Posterior vena cava (tissue), 2 donors: ENCODE results near the gene RAB39A. TPM values are rescaled to one million over a fixed set of nuclear protein-coding genes. Genes with fewer than 3 reads are reported as not detected.

Experiments used
- DNase-seq: peaks from one replicate; pipeline ENCODE4 v3.0.0-alpha.2; 2020; ENCODE audit warnings: low spot score
- intact Hi-C, 2 donors: fragments of 100-400 bp; cut with DNase I; formaldehyde crosslinking; loops; one replicate each; pipeline versions ENCODE4 v1.14.1 to v1.14.2; 2022 to 2023
- total RNA-seq, 2 donors: library from RNA; stranded (reverse); fragmentation: NEBNext Ultra II Directional; extraction: Animal tissue kit (Norgen Biotek cat#: 25700); gene quantifications; one replicate each; pipeline ENCODE4 v1.2.1, GENCODE V29; 2021
- donor health status: DM: yes; HTN: yes; CAD: no.
- donor health status: DM: yes; HTN: yes; CAD: no.

The RAB39A gene
- total RNA-seq, 2 donors from 2014 or later: 1.6 to 2.5 TPM

DNA sequence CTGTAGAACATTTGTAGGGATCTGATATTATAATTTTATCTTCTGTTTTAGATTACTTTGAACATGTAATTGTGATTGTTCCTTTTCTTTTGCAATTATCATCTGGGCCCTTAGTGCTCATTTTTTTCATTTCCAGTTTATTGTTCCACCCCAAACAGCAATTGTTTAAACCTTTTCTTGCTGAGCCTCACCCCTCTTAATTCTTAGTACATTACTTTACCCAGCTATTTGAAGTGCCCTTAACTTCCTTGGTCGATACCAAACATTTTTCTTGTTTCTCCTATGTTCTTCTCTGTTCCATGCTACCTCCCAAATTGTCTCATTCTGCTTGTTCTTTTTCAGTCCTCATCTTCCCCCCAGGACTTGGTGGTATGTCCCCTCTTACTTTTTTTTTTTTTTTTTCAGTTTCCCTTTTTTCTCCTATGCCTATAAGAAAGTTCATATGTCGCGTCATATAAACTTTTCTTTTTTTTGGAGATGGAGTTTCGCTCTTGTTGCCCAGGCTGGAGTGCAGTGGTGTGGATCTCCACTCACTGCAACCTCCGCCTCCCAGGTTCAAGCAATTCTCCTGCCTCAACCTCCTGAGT lies 84.0 kb downstream of the RAB39A start:
- intact Hi-C loops: loop anchor here in 1 of 2 donors (5.0 kb wide), 1 partner anchor 1825 kb away; no protein-coding TSS in a partner anchor
- DNase-seq: no peak

Other genes starting within 250 kb of the RAB39A start
- gene SLN, start 216.4 kb upstream of the RAB39A start, total RNA-seq: 100 to 1,000 TPM; 159 to 475 TPM
- 10 to 100 TPM in 1 of 2 donors, 1 to 10 TPM in 1; 7.4 to 10.2 TPM for gene SLC35F2, start 69.7 kb upstream of the RAB39A start, total RNA-seq
- gene CUL5, start 80.5 kb downstream of the RAB39A start, total RNA-seq: 10 to 100 TPM; 35.2 to 40.4 TPM
- 100 to 1,000 TPM in 1 of 2 donors, 10 to 100 TPM in 1; 65.5 to 119 TPM for gene ACAT1, start 193.1 kb downstream of the RAB39A start, total RNA-seq